Panc1 (cell line): Measurements from ENCODE around the gene PGBD1. TPM values are rescaled to one million over a fixed set of nuclear protein-coding genes. Genes with fewer than 3 reads are reported as not detected.

Experiments used
- ATAC-seq: fragments of 200-7000 bp; cut with Tn5 transposase; 2 replicates; pipeline ENCODE4 v1.9.1; 2020; ENCODE audit warnings: mild to moderate bottlenecking, moderate library complexity
- BruUV-seq: library from RNA; stranded (reverse); fragments of 400-500 nt; replicated peaks from 2 replicates; lab custom pipeline; 2021; lab: Mats Ljungman, UMichigan
- CTCF ChIA-PET: fragments of 300-600 bp; sonication (Branson Sonifier 250); formaldehyde crosslinking; loops from one replicate; lab custom pipeline; 2022; ENCODE audit warnings: antibody characterized with exemption; lab: Charles Lee
- POLR2A ChIA-PET: fragments of 300-600 bp; sonication (Branson Sonifier 250); formaldehyde crosslinking; loops from one replicate; lab custom pipeline; 2022; ENCODE audit warnings: antibody characterized with exemption; lab: Charles Lee
- DNase-seq: peaks from one replicate; pipeline ENCODE4 v3.0.0-alpha.2; 2010; ENCODE audit warnings: low read depth, low spot score
- H3K27ac ChIP-seq: 2 replicates; pipeline ENCODE4 v1.5.1; 2011; ENCODE audit warnings: mild to moderate bottlenecking, low read length, inconsistent platforms
- H3K27me3 ChIP-seq: fragments of 200-500 bp; sonication (Bioruptor generic); 2 replicates; pipeline ENCODE4 v1.6.0; 2014; ENCODE audit warnings: low read length, inconsistent platforms; ENCODE audit not compliant: control insufficient read depth, insufficient read depth
- H3K36me3 ChIP-seq: fragments of 200-500 bp; sonication (Bioruptor generic); 2 replicates; pipeline ENCODE4 v1.5.1; 2014; ENCODE audit warnings: inconsistent platforms, mild to moderate bottlenecking, low read length, moderate library complexity; ENCODE audit not compliant: control insufficient read depth, insufficient read depth
- H3K4me1 ChIP-seq: 2 replicates; pipeline ENCODE4 v1.5.1; 2011; ENCODE audit warnings: inconsistent platforms, mild to moderate bottlenecking, low read length, moderate library complexity; ENCODE audit not compliant: control insufficient read depth, insufficient read depth
- H3K4me3 ChIP-seq, 2 experiments: 2 replicates each; pipeline ENCODE4 v1.5.1; 2011 to 2012; ENCODE audit warnings: low read depth in 2 of 2, low read length in 2 of 2, mild to moderate bottlenecking in 2 of 2, inconsistent platforms in 1 of 2, moderate library complexity in 1 of 2
- H3K9me3 ChIP-seq: fragments of 200-500 bp; sonication (Bioruptor generic); 2 replicates; pipeline ENCODE4 v1.5.1; 2014; ENCODE audit warnings: low read depth, mild to moderate bottlenecking, inconsistent platforms, low read length, moderate library complexity; ENCODE audit not compliant: control insufficient read depth, insufficient read depth
- POLR2AphosphoS5 ChIP-seq: IDR thresholded peaks from 2 replicates; pipeline ENCODE4 v1.6.1; 2012; ENCODE audit warnings: mild to moderate bottlenecking, low read depth, low read length, moderate library complexity
- SIN3A ChIP-seq: IDR thresholded peaks from 2 replicates; pipeline ENCODE4 v1.6.1; 2012; ENCODE audit warnings: low read depth, mild to moderate bottlenecking, low read length, moderate library complexity, borderline replicate concordance; ENCODE audit not compliant: insufficient read depth
- TCF7L2 ChIP-seq: IDR thresholded peaks from 2 replicates; pipeline ENCODE4 v1.6.1; 2011; ENCODE audit warnings: mild to moderate bottlenecking, low read depth, low read length, inconsistent platforms
- in situ Hi-C: cut with HindIII; loops from 2 replicates; pipeline ENCODE4 v1.10.0; 2016; ENCODE audit warnings: low sequenced_read_pairs, low pct_unique_long_range_greater_than_20kb
- intact Hi-C: fragments of 100-400 bp; cut with micrococcal nuclease; formaldehyde crosslinking; loops from one replicate; pipeline ENCODE4 v1.10.0; 2022; ENCODE audit not compliant: unreplicated experiment
- total RNA-seq: library from RNA; stranded (reverse); gene quantifications from one replicate; pipeline ENCODE4 v1.2.1, GENCODE V29; 2021; ENCODE audit not compliant: unreplicated experiment
- TF ChIP-seq, protein P1 (sequence below): fragments of 450-650 bp; IDR thresholded peaks from 2 replicates; pipeline ENCODE4 v1.5.1; 2017; ENCODE audit warnings: mild to moderate bottlenecking
- TF ChIP-seq, protein P2 (sequence below), 2 experiments: IDR thresholded peaks; 2 replicates each; pipeline ENCODE4 v1.6.1; 2011 to 2012; ENCODE audit warnings: low read depth in 2 of 2, control low read depth in 1 of 2, low read length in 1 of 2, mild to moderate bottlenecking in 1 of 2, moderate library complexity in 1 of 2; ENCODE audit not compliant: insufficient read depth in 1 of 2

Gene PGBD1
- total RNA-seq, 1 experiment from 2014 or later, result 7.6 TPM

DNA sequence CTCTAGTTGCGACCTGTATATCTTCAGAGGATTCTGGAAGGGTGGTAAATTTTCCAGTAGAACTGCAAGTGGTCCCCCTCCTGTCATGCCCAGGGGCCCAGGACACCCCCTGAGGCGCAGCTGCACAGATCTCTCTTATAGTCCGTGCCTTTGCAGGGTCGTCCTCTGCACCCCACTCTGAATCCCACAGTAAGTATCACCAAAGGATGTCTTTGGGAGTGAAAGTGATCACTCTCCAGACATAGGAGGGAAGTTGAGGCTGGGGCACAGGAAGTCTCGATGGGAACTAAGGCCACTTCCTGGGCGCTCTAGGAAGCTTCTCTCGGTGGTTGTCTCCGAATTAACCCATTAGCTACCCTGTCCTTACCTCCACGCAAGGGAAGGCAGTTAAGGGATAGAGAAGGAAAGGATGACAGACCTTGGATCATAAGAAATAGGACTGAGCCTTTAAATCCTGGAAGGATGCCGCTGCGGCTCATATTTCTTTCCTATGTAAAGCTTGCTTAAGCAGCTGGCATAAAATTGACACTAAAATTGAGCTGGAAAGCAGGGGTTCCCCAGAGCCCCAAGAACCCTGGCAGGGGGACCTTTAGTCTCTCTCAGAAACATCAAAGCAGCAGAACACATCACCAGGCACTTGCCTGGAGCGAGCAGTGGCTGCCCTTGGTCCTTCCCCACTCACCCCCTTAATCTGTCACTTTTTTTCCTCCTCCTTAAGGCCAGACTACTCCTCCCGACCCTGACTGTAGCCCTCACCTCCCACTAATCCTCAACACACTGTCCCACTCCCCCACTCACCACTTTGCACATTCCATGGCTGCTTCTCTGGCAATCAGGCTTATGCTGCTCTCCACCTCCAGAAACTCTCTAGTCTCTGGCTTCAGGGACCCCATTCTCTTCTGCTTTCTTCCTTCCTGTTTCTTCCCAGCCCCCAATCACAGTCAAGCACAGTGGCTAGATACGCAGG lies 29.1 kb upstream of the PGBD1 start, which contains the start of gene ZKSCAN4:
ZKSCAN4 (minus strand) TSS at position 261 of the 967 bp plus-strand sequence. CDS start 289 bp downstream, outside the sequence.
- Histone ChIP-seq H3K9me3 (no peaks in the 10 kb centered on the region), H3K27me3 (no peaks in the 10 kb centered on the region), H3K27ac (peak within 1 kb of the TSS; percentile 93), H3K36me3 (peaks cover 4% of the 10 kb centered on the region; the same call in 1 of the 2 replicates), H3K4me3 (peak within 1 kb of the TSS; percentile 90 to 97), H3K4me1 (peaks cover 11% of the 10 kb centered on the region)
- DNase-seq (peak; percentile 81), ATAC-seq (peak; percentile 97)
- ChIA-PET POLR2A (interaction anchor here (0.5 to 0.6 kb wide), 2 partner anchors 15 to 44 kb away, joined by 4 to 5 read pairs; partner anchors contain the start of gene ZSCAN26), CTCF (no interaction called here)
- TF ChIP-seq POLR2AphosphoS5 (peak; percentile 62; the same call in 1 of the 2 replicates), TCF7L2 (no peak)
- TF ChIP-seq, protein P1, sequence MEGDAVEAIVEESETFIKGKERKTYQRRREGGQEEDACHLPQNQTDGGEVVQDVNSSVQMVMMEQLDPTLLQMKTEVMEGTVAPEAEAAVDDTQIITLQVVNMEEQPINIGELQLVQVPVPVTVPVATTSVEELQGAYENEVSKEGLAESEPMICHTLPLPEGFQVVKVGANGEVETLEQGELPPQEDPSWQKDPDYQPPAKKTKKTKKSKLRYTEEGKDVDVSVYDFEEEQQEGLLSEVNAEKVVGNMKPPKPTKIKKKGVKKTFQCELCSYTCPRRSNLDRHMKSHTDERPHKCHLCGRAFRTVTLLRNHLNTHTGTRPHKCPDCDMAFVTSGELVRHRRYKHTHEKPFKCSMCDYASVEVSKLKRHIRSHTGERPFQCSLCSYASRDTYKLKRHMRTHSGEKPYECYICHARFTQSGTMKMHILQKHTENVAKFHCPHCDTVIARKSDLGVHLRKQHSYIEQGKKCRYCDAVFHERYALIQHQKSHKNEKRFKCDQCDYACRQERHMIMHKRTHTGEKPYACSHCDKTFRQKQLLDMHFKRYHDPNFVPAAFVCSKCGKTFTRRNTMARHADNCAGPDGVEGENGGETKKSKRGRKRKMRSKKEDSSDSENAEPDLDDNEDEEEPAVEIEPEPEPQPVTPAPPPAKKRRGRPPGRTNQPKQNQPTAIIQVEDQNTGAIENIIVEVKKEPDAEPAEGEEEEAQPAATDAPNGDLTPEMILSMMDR, result no peak
- intact Hi-C loops, result no loop called here
- in situ Hi-C loops, result no loop called here
- BruUV-seq, result no TSS peak

DNA sequence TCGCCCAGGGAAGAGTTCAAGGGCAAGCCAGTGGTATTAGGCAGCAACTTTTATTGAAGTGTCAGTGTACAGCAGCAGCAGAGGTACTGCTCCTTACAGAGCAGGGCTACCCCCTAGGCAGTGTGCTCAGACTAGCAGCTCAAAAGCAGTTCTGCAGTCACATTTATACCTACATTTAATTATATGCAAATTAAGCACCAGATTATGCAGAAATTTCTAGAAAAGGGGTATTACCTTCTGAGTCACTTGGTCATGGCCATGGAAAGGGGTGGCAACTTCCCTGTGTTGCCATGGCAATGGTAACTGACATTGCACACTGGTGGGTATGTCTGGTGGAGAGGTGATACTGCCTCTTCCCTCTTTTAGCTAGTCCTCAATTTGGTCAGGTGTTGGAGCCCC lies 27.3 kb upstream of the PGBD1 start:
- in situ Hi-C loops, result no loop called here
- Histone ChIP-seq H3K4me1 (peaks cover 11% of the 10 kb centered on the region), H3K9me3 (no peaks in the 10 kb centered on the region), H3K27me3 (no peaks in the 10 kb centered on the region), H3K36me3 (peaks cover 4% of the 10 kb centered on the region; the same call in 1 of the 2 replicates), H3K4me3 (no peak overlapping the region), H3K27ac (no peak overlapping the region)
- ATAC-seq (no peak), DNase-seq (no peak)
- CTCF ChIA-PET, result no interaction called here
- no TSS peak for BruUV-seq
- POLR2A ChIA-PET, result no interaction called here
- intact Hi-C loops, result no loop called here
- TF ChIP-seq, protein P2, sequence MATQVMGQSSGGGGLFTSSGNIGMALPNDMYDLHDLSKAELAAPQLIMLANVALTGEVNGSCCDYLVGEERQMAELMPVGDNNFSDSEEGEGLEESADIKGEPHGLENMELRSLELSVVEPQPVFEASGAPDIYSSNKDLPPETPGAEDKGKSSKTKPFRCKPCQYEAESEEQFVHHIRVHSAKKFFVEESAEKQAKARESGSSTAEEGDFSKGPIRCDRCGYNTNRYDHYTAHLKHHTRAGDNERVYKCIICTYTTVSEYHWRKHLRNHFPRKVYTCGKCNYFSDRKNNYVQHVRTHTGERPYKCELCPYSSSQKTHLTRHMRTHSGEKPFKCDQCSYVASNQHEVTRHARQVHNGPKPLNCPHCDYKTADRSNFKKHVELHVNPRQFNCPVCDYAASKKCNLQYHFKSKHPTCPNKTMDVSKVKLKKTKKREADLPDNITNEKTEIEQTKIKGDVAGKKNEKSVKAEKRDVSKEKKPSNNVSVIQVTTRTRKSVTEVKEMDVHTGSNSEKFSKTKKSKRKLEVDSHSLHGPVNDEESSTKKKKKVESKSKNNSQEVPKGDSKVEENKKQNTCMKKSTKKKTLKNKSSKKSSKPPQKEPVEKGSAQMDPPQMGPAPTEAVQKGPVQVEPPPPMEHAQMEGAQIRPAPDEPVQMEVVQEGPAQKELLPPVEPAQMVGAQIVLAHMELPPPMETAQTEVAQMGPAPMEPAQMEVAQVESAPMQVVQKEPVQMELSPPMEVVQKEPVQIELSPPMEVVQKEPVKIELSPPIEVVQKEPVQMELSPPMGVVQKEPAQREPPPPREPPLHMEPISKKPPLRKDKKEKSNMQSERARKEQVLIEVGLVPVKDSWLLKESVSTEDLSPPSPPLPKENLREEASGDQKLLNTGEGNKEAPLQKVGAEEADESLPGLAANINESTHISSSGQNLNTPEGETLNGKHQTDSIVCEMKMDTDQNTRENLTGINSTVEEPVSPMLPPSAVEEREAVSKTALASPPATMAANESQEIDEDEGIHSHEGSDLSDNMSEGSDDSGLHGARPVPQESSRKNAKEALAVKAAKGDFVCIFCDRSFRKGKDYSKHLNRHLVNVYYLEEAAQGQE (IDR thresholded peaks at IDR 0.05; ENCODE audit: insufficient read depth in 1 of 2, low read depth in 2 of 2, low read length in 1 of 2), result no peak
- TF ChIP-seq SIN3A, result no peak
- TF ChIP-seq, protein P1, result no peak
- no peak for TF ChIP-seq POLR2AphosphoS5
- TF ChIP-seq TCF7L2, result no peak
